ENCODE data around the gene HEMK1.

Gene HEMK1

DNA sequence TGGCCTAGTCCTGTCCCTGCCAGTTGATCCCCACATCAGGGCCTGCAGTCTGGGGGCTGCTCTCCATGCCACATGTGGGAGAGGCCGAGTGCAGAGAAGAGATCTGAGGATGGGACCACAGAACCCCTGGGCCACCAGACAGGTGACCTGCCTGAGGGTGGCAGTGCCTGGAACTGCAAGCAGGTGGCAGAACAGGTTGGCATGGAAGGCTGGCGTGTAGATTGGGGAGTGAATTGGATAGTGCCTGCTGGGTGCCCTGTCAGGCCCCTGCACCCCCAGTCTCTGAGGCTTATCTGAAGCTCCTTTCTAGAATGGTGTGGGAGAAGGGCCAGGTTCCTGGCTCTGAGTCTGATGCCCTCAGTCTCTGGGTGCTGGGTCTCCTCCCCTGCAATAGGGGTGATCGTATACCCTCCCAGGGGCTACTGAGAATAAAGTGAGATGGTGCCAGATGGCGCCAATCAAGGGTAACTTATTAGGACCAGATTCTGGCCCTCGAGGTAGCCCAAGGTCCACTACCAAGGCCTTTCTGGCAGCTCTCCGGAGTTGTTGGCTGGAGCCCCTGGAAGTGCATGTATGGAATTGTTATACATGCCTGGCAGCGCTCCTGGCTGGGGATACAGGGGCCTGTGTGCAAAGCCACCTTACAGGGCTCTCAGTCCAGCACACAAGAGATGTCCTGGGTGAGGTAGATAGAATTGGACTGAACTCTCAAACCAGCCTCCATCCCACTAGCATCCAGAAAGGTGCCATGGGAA, 17.5 kb upstream of the HEMK1 start:
- Histone ChIP-seq H3K27me3 (ENCODE audit: control insufficient read depth, insufficient read depth, low read length) (no peaks in the 10 kb centered on the region), H3K9ac (ENCODE audit: low read length) (no peak overlapping the region), H3K27ac (ENCODE audit: low read depth, low read length) (no peak overlapping the region), H3K4me1 (ENCODE audit: control insufficient read depth, insufficient read depth, low read length) (no peaks in the 10 kb centered on the region), H3K4me3 (ENCODE audit: low read length) (no peak overlapping the region), H3K36me3 (ENCODE audit: control insufficient read depth, insufficient read depth, low read length) (no peaks in the 10 kb centered on the region)

DNA sequence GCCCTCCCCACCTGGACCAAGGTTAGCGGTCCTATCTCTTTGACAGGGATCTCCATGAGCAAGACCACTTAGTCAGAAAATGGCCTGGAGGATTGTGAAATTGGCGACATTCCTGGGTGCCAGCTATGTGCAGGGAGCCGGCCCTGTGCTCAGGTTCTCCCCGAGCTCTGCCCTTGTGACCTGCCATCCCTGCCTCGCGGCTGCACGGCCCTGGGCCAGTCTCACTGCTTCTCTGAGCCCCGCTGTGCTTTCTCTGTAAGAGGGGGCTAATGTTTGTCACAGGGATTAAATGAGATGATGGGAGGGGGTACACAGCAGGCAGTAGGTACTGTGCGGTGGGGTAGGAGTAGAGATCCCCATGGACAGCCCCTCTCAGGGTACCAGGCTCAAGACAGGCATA, 16.7 kb upstream of the HEMK1 start:
- Histone ChIP-seq H3K27ac (ENCODE audit: low read depth, low read length) (no peak overlapping the region), H3K4me3 (ENCODE audit: low read length) (no peak overlapping the region), H3K27me3 (ENCODE audit: control insufficient read depth, insufficient read depth, low read length) (no peaks in the 10 kb centered on the region), H3K4me1 (ENCODE audit: control insufficient read depth, insufficient read depth, low read length) (no peaks in the 10 kb centered on the region), H3K36me3 (ENCODE audit: control insufficient read depth, insufficient read depth, low read length) (no peaks in the 10 kb centered on the region), H3K9ac (ENCODE audit: low read length) (no peak overlapping the region)

DNA sequence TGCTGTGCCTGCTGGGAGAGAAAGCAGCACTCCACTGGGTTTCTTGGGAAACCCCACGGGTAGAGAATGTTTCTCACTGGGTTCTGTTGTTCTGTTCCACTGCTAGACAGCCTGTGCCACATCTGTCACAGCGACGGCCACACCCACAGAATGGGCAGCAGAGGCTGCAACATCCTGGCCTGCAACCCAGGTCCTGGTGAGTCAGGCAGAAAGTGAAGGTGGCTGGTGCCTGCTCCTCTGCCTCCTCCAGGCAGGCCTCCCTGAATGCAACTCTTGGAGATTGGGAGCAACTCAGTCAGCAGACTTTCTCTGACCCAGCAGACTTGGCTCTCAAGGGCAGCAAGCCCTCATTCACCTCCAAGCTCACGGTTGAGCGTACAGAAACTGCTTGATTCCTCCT, 14.8 kb upstream of the HEMK1 start:
- Histone ChIP-seq H3K9ac (ENCODE audit: low read length) (no peak overlapping the region), H3K27me3 (ENCODE audit: control insufficient read depth, insufficient read depth, low read length) (no peaks in the 10 kb centered on the region), H3K4me1 (ENCODE audit: control insufficient read depth, insufficient read depth, low read length) (peaks cover 2% of the 10 kb centered on the region), H3K4me3 (ENCODE audit: low read length) (no peak overlapping the region), H3K36me3 (ENCODE audit: control insufficient read depth, insufficient read depth, low read length) (no peaks in the 10 kb centered on the region), H3K27ac (ENCODE audit: low read depth, low read length) (no peak overlapping the region)

DNA sequence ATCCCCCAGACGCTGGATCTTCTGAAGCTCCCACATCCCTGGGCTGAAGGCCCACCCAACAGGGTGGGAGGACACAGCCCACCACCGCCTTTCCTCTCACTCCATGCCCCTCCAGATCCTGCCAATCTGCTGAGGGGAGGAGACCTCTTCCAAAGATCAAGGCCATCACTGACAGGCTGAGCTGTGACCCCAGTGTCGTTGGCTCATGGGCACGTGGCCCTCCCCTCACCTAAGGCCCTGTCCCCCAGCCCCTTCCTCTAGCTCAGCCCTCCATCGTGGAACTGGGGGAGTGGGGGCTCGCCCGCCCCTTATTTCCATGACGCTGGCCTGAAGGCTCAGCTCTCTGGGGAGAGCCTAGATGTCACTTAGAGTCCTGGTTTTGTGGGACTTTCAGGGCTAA, 12.2 kb upstream of the HEMK1 start:
- Histone ChIP-seq H3K9ac (ENCODE audit: low read length) (no peak overlapping the region), H3K4me1 (ENCODE audit: control insufficient read depth, insufficient read depth, low read length) (peaks cover 2% of the 10 kb centered on the region), H3K4me3 (ENCODE audit: low read length) (no peak overlapping the region), H3K36me3 (ENCODE audit: control insufficient read depth, insufficient read depth, low read length) (no peaks in the 10 kb centered on the region), H3K27me3 (ENCODE audit: control insufficient read depth, insufficient read depth, low read length) (no peaks in the 10 kb centered on the region), H3K27ac (ENCODE audit: low read depth, low read length) (no peak overlapping the region)

DNA sequence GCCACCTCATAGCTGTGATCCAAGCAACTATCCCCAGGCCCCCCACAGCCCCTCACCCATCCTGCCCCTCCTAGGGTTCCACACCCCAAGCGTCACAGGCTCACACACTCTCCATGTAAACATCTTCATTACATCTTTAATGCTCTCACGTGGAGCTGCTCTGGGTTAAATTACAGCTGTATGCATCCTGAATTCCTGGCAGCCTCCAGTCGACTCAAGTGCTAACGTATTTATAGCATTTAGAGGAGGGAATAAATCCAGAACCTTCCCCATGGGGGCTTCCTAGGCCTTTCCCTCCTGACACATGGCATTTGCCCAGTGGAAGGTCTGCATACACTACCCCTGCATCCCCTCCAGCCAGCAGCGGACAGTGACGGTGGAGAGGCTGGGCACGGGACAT, 11.4 kb upstream of the HEMK1 start:
- no peaks in the 10 kb centered on the region for H3K27me3 ChIP-seq (ENCODE audit: control insufficient read depth, insufficient read depth, low read length)
- H3K4me1 ChIP-seq (ENCODE audit: control insufficient read depth, insufficient read depth, low read length), result peaks cover 2% of the 10 kb centered on the region
- no peak overlapping the region for H3K4me3 ChIP-seq (ENCODE audit: low read length)
- no peak overlapping the region for H3K27ac ChIP-seq (ENCODE audit: low read depth, low read length)
- H3K9ac ChIP-seq (ENCODE audit: low read length), result no peak overlapping the region
- H3K36me3 ChIP-seq (ENCODE audit: control insufficient read depth, insufficient read depth, low read length), result no peaks in the 10 kb centered on the region

DNA sequence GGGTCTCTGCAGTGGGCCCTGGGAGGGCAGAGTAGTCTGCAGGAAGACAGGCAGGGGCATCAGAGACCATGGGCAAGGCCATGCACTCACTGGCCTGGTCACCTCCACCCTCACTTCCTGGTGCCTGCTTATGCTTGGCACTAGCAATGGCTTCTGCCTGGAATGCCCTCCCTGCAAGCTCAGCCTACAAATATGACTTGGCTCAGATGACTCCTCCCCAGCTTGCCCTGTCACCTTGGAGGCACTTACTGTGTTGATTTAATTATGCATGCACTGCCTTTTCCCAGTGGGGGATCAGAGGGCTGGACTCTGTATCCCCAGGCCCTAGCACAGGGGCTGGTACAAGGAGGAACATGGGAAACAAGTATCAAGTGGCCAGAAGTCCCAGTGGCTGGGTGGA, 9.6 kb upstream of the HEMK1 start:
- no peak overlapping the region for H3K27ac ChIP-seq (ENCODE audit: low read depth, low read length)
- H3K4me3 ChIP-seq (ENCODE audit: low read length), result no peak overlapping the region
- peaks cover 2% of the 10 kb centered on the region for H3K36me3 ChIP-seq (ENCODE audit: control insufficient read depth, insufficient read depth, low read length)
- H3K9ac ChIP-seq (ENCODE audit: low read length), result no peak overlapping the region
- peaks cover 2% of the 10 kb centered on the region for H3K4me1 ChIP-seq (ENCODE audit: control insufficient read depth, insufficient read depth, low read length)
- H3K27me3 ChIP-seq (ENCODE audit: control insufficient read depth, insufficient read depth, low read length), result no peaks in the 10 kb centered on the region

DNA sequence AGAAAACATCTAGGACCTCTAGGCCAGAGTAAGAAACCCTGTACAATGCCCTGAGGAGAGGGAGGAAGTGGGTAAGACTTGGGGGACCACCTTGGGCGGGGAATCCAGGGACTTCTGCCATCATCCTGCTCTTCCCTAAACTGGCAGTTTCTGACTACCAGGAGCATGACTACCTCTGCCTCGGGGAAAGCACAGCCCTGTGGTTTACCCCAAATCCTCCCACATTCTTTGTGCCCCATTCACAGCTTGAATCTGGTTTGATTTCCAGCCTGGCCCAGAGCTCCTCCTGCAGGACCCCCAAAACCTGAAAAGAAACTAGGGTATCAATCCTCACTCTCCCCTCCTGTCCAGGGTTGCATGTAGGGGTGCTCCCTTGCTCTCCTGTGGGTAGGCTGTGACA, 6.5 kb upstream of the HEMK1 start:
- Histone ChIP-seq H3K4me3 (ENCODE audit: low read length) (no peak overlapping the region), H3K27me3 (ENCODE audit: control insufficient read depth, insufficient read depth, low read length) (no peaks in the 10 kb centered on the region), H3K4me1 (ENCODE audit: control insufficient read depth, insufficient read depth, low read length) (peaks cover 8% of the 10 kb centered on the region), H3K9ac (ENCODE audit: low read length) (no peak overlapping the region), H3K27ac (ENCODE audit: low read depth, low read length) (no peak overlapping the region), H3K36me3 (ENCODE audit: control insufficient read depth, insufficient read depth, low read length) (peaks cover 2% of the 10 kb centered on the region)

DNA sequence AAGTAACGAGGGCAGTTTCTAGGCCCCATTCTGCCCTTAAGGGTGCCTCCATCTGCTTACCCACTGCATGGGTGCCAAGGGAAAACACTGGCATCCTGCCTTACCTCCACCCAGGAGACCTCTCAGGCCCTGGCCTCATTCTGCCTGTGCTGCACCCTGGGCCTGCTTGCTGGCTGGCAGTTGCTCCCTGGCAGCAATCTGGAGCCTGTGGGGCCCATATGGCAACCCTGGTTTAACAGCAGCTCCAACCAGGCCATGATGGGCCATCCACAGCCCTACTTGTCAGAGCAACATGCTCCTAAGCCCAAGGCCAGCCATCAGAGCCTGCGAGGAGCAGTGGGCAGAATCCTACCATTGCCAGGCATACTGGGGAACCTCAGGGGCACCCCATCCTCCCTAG, 5.5 kb upstream of the HEMK1 start:
- H3K9ac ChIP-seq (ENCODE audit: low read length), result no peak overlapping the region
- H3K27me3 ChIP-seq (ENCODE audit: control insufficient read depth, insufficient read depth, low read length), result no peaks in the 10 kb centered on the region
- peaks cover 10% of the 10 kb centered on the region for H3K4me1 ChIP-seq (ENCODE audit: control insufficient read depth, insufficient read depth, low read length)
- peaks cover 2% of the 10 kb centered on the region for H3K36me3 ChIP-seq (ENCODE audit: control insufficient read depth, insufficient read depth, low read length)
- H3K27ac ChIP-seq (ENCODE audit: low read depth, low read length), result no peak overlapping the region
- no peak overlapping the region for H3K4me3 ChIP-seq (ENCODE audit: low read length)

DNA sequence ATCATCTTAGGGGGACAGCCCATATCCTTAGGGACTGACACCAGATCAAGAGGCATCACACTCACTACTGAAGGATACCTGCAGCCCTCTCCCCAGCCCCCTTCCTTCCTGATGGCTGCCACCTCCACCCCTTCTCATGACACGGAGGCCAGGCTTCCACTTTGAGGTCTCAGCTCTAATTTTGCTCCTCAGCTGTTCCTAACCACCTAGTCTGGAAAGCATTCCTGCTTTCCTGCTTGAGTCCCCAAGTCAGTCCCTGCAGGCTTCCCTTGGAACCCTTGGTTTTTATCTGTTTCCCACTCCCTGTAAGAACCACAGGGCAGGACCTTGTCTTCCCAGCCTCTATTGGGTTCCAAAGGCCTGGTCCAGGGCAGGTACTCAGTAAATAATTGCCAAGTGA, 5.0 kb upstream of the HEMK1 start:
- Histone ChIP-seq H3K9ac (ENCODE audit: low read length) (no peak overlapping the region), H3K27me3 (ENCODE audit: control insufficient read depth, insufficient read depth, low read length) (no peaks in the 10 kb centered on the region), H3K4me1 (ENCODE audit: control insufficient read depth, insufficient read depth, low read length) (peaks cover 10% of the 10 kb centered on the region), H3K36me3 (ENCODE audit: control insufficient read depth, insufficient read depth, low read length) (peaks cover 2% of the 10 kb centered on the region), H3K27ac (ENCODE audit: low read depth, low read length) (no peak overlapping the region), H3K4me3 (ENCODE audit: low read length) (no peak overlapping the region)

DNA sequence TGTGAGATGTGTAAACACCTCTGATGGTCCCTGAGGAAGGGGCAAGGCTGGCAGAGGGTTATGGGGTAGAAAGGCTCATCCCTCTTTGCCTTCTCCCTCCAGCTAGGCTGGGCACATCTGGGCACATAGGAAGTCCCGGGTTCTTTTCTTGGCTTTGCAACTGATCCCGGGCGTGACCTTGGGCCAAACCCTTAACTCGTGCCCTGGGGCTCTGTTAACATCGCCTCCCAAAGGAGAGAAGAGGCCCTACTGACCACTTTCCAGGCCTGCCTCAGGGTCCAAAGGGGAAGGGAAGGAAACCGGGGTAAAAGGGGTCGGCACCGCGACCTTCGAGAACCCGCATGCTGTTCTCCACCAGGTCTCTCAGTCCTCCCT, 2.3 kb upstream of the HEMK1 start:
- peaks cover 2% of the 10 kb centered on the region for H3K36me3 ChIP-seq (ENCODE audit: control insufficient read depth, insufficient read depth, low read length)
- peak overlapping the region; percentile 61 for H3K9ac ChIP-seq (ENCODE audit: low read length)
- H3K4me3 ChIP-seq (ENCODE audit: low read length), result peak overlapping the region; percentile 81
- H3K27ac ChIP-seq (ENCODE audit: low read depth, low read length), result peak overlapping the region; percentile 82
- H3K27me3 ChIP-seq (ENCODE audit: control insufficient read depth, insufficient read depth, low read length), result no peaks in the 10 kb centered on the region
- peaks cover 10% of the 10 kb centered on the region for H3K4me1 ChIP-seq (ENCODE audit: control insufficient read depth, insufficient read depth, low read length)

DNA sequence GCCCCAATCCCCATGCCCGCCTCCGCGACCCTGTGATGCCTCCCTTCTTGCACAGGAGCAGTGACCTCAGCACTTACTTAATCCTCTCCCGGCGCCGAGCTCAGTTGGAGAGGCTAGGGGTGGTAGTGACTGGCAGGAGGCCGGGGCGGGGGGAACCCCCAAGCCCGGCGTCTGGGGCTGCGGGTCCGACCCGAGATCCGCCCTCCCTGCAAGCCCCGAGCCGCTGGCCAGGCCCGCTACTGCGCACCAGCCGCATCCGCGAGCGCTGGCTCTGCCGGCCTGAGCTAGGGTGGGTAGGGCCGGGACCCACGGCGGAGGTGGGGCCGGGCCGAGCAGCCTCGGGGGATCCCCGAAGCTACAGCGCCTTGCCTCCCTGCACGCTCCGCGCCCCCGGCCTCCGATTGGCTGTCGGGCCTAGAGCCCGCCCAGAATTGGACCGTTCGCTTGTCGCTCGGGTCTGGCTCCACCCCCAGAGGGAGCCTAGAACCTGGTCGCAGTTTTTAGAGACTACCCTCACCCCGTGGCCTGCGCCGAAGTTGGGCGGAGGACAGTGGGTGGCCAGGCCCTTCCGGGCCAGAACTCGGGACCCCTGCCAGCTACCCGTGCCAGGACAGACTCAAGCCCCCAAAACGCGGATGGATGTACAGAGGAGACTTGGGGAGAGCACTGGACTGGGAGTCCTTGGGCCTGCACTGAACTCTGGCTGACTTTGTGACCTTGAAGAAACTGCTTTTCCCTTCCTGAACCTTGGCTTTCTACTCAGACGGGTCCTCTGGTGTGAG, 1.7 kb upstream of the HEMK1 start, which contains the start of gene C3orf18:
Gene C3orf18, minus strand, starts transcription at position 362 of the 782 bp plus-strand sequence. CDS start 2,048 bp downstream, outside the sequence.
- Histone ChIP-seq H3K36me3 (ENCODE audit: control insufficient read depth, insufficient read depth, low read length) (peaks cover 2% of the 10 kb centered on the region), H3K9ac (ENCODE audit: low read length) (peak within 1 kb of the TSS; percentile 61), H3K27me3 (ENCODE audit: control insufficient read depth, insufficient read depth, low read length) (no peaks in the 10 kb centered on the region), H3K27ac (ENCODE audit: low read depth, low read length) (peak within 1 kb of the TSS; percentile 82), H3K4me3 (ENCODE audit: low read length) (peak within 1 kb of the TSS; percentile 81), H3K4me1 (ENCODE audit: control insufficient read depth, insufficient read depth, low read length) (peaks cover 10% of the 10 kb centered on the region)

DNA sequence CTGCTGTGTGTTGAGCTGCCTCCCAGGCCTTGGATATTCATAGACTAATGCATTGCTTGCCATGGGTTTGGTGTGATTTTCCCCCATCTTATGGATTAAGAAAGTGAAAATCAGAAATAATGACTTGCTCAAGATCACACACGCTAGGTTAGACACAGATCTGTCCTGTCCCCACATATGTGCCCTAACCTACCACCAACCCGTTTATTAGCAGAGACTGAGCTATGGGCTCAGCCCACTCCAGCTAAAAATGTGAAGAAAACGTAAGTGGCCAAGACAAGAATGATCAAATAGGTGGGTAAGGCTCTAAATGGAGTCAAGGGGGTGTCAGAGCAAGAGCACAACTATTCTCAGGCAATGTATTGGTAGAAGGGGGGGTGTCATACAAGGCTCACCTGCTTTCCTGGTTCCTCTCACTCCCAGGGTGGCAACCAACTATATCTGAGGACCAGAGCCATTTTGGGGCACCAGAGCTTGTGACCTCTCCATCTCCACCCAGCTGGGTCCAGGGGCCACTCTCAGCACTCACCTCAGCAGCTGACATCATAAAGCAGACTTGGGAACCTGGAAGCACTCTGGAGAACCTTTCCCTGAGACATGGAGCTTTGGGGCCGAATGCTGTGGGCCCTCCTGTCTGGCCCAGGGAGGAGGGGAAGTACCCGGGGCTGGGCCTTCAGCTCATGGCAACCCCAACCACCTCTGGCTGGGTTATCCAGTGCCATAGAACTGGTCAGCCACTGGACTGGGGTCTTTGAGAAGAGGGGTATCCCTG, 1.4 kb downstream of the HEMK1 start:
- no peak overlapping the region for H3K4me3 ChIP-seq (ENCODE audit: low read length)
- no peak overlapping the region for H3K9ac ChIP-seq (ENCODE audit: low read length)
- no peak overlapping the region for H3K27ac ChIP-seq (ENCODE audit: low read depth, low read length)
- peaks cover 10% of the 10 kb centered on the region for H3K4me1 ChIP-seq (ENCODE audit: control insufficient read depth, insufficient read depth, low read length)
- no peaks in the 10 kb centered on the region for H3K27me3 ChIP-seq (ENCODE audit: control insufficient read depth, insufficient read depth, low read length)
- H3K36me3 ChIP-seq (ENCODE audit: control insufficient read depth, insufficient read depth, low read length), result peaks cover 5% of the 10 kb centered on the region

All from rectal smooth muscle tissue (tissue), 1 donor.